KOPT-K1 (cell line): Measurements from ENCODE around the gene TUBA1A.
"Not testable (repeated sequence)": the region's sequence is repeated elsewhere in the genome, so short reads cannot be mapped to it uniquely, and the experiment has no call there.

Experiments
- H3K27ac ChIP-seq: fragments of 200-600 bp; sonication (generic); 2 replicates; pipeline ENCODE4 v1.5.1; 2016; ENCODE audit warnings: antibody characterized with exemption, mild to moderate bottlenecking, low read depth, low read length; ENCODE audit not compliant: poor library complexity, severe bottlenecking
- H3K36me3 ChIP-seq: fragments of 200-600 bp; sonication (generic); 2 replicates; pipeline ENCODE4 v1.5.1; 2017; ENCODE audit warnings: antibody characterized with exemption, mild to moderate bottlenecking, low read length, moderate library complexity; ENCODE audit not compliant: insufficient read depth
- H3K9me3 ChIP-seq: fragments of 200-600 bp; sonication (generic); 2 replicates; pipeline ENCODE4 v1.5.1; 2017; ENCODE audit warnings: antibody characterized with exemption, low read length, mild to moderate bottlenecking; ENCODE audit not compliant: insufficient read depth, poor library complexity, severe bottlenecking

The TUBA1A gene

GRCh38 chr12:49146406-49146805 is 42.5 kb downstream of the TUBA1A start:
- no peak overlapping the region for H3K27ac ChIP-seq
- H3K9me3 ChIP-seq, result no peaks in the 10 kb centered on the region
- H3K36me3 ChIP-seq, result no peaks in the 10 kb centered on the region

GRCh38 chr12:49144384-49144783 is 44.5 kb downstream of the TUBA1A start:
- Histone ChIP-seq H3K36me3 (no peaks in the 10 kb centered on the region), H3K9me3 (no peaks in the 10 kb centered on the region), H3K27ac (no peak overlapping the region)

- no peaks in the 10 kb centered on the region for H3K9me3 ChIP-seq
These were observed 49.9 kb downstream of the TUBA1A start for GRCh38 chr12:49138999-49139398.

GRCh38 chr12:49138587-49138986 is 50.3 kb downstream of the TUBA1A start:
- Histone ChIP-seq H3K9me3 (no peaks in the 10 kb centered on the region), H3K27ac (no peak overlapping the region), H3K36me3 (no peaks in the 10 kb centered on the region)

More at GRCh38 chr12:49138999-49139398, 49.9 kb downstream of the TUBA1A start:
- Histone ChIP-seq H3K27ac (no peak overlapping the region), H3K36me3 (no peaks in the 10 kb centered on the region)

- Histone ChIP-seq H3K9me3 (no peaks in the 10 kb centered on the region), H3K27ac (no peak overlapping the region), H3K36me3 (no peaks in the 10 kb centered on the region)
These were observed 51.4 kb downstream of the TUBA1A start for GRCh38 chr12:49137476-49137875.

GRCh38 chr12:49136997-49137396 is 51.9 kb downstream of the TUBA1A start:
- not testable (repeated sequence) for H3K36me3 ChIP-seq, H3K27ac ChIP-seq, H3K9me3 ChIP-seq
